ENCODE results near the gene DDRGK1.

DDRGK1 gene

DNA sequence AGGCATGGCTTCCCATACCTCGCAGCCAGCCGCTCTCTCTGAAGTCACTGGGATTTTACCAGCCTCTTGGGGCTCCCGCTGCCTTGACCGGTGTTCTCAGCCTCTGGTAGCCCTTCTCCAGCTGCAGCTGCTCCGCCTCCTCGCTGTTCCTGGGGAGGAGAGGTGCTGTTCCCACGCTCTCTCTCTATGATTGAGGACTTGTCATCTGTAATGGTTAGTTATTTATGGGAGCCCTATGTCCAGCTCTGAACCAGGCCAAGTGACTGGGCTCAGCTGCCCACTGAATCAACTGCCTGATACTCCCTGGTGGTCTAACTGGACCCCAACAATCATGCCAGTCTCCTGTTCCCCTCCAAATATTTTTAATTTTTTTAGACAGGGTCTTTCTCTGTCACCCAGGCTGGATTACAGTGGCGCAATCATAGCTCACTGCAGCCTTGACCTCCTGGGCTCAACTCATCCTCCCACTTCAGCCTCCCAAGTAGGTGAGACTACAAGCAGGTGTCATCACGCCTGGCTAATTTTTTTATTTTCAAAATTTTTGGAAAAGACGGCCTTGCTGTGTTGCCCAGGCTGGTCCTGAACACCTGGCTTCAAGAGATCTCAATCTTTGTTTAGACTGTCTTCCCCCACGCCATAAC, 39.4 kb upstream of the DDRGK1 start:
- no peaks in the 10 kb centered on the region for H3K36me3 ChIP-seq (ENCODE audit: control insufficient read depth in 2 of 2, insufficient read depth in 2 of 2, low read length in 2 of 2)
- H3K9ac ChIP-seq (ENCODE audit: low read depth in 1 of 2, low read length in 2 of 2), result no peak overlapping the region
- H3K27me3 ChIP-seq (ENCODE audit: control insufficient read depth in 2 of 2, insufficient read depth in 2 of 2, low read length in 2 of 2), result peaks cover 23 to 31% of the 10 kb centered on the region in 2 donors
- H3K4me1 ChIP-seq (ENCODE audit: control insufficient read depth in 2 of 2, insufficient read depth in 2 of 2, low read length in 2 of 2), result peaks cover 9 to 10% of the 10 kb centered on the region in 2 donors
- no peaks in the 10 kb centered on the region for H3K9me3 ChIP-seq (ENCODE audit: control insufficient read depth in 2 of 2, low read length in 2 of 2)
- no peak overlapping the region for H3K27ac ChIP-seq (ENCODE audit: low read depth in 2 of 2, low read length in 2 of 2)
- H3K4me3 ChIP-seq (ENCODE audit: low read length in 2 of 2), result no peak overlapping the region

GRCh38 chr20:3242172-3242692, 37.8 kb upstream of the DDRGK1 start:
- no peak overlapping the region for H3K4me3 ChIP-seq (ENCODE audit: low read length in 2 of 2)
- H3K27me3 ChIP-seq (ENCODE audit: control insufficient read depth in 2 of 2, insufficient read depth in 2 of 2, low read length in 2 of 2), result peaks cover 26 to 35% of the 10 kb centered on the region in 2 donors
- no peak overlapping the region for H3K9ac ChIP-seq (ENCODE audit: low read depth in 1 of 2, low read length in 2 of 2)
- no peaks in the 10 kb centered on the region for H3K9me3 ChIP-seq (ENCODE audit: control insufficient read depth in 2 of 2, low read length in 2 of 2)
- H3K36me3 ChIP-seq (ENCODE audit: control insufficient read depth in 2 of 2, insufficient read depth in 2 of 2, low read length in 2 of 2), result no peaks in the 10 kb centered on the region
- H3K27ac ChIP-seq (ENCODE audit: low read depth in 2 of 2, low read length in 2 of 2), result no peak overlapping the region
- H3K4me1 ChIP-seq (ENCODE audit: control insufficient read depth in 2 of 2, insufficient read depth in 2 of 2, low read length in 2 of 2), result peaks cover 10 to 11% of the 10 kb centered on the region in 2 donors

DNA sequence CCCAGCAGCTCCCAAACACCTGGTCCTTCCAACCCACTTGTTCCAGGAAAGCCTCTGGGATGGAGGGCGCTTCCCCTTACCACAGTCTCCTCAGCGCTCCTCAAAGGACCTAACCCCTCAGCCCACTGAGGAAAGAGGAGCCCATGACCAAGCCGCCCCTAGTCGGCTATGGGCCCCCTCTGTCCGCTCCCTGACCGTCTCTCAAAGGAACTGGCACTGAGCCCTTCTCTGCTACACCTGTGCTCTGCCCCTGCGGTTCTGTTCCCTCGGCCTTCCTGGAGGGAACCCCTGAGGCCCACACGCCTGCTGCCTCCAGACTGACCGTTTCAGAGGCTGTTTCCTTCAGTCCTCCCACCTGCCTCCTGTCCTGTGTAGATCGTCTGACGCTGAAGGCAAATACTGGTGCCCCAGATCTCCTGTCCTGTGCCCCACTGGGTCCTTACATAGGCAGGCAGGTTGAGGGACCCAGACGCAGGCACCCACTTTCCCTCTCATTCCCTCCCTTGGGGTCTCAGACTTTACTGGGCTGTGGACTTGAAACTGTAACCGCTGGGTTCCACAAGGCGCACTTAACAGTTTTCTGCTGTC, 36.4 kb upstream of the DDRGK1 start:
- no peak overlapping the region for H3K27ac ChIP-seq (ENCODE audit: low read depth in 2 of 2, low read length in 2 of 2)
- H3K9me3 ChIP-seq (ENCODE audit: control insufficient read depth in 2 of 2, low read length in 2 of 2), result no peaks in the 10 kb centered on the region
- peaks cover 10 to 11% of the 10 kb centered on the region in 2 donors for H3K4me1 ChIP-seq (ENCODE audit: control insufficient read depth in 2 of 2, insufficient read depth in 2 of 2, low read length in 2 of 2)
- peaks cover 36 to 46% of the 10 kb centered on the region in 2 donors for H3K27me3 ChIP-seq (ENCODE audit: control insufficient read depth in 2 of 2, insufficient read depth in 2 of 2, low read length in 2 of 2)
- no peaks in the 10 kb centered on the region for H3K36me3 ChIP-seq (ENCODE audit: control insufficient read depth in 2 of 2, insufficient read depth in 2 of 2, low read length in 2 of 2)
- H3K4me3 ChIP-seq (ENCODE audit: low read length in 2 of 2), result no peak overlapping the region
- H3K9ac ChIP-seq (ENCODE audit: low read depth in 1 of 2, low read length in 2 of 2), result no peak overlapping the region

GRCh38 chr20:3239867-3240775, 35.6 kb upstream of the DDRGK1 start:
- Histone ChIP-seq H3K4me3 (ENCODE audit: low read length in 2 of 2) (peak overlapping the region; percentile 67 to 69), H3K27ac (ENCODE audit: low read depth in 2 of 2, low read length in 2 of 2) (no peak overlapping the region), H3K27me3 (ENCODE audit: control insufficient read depth in 2 of 2, insufficient read depth in 2 of 2, low read length in 2 of 2) (peaks cover 38 to 51% of the 10 kb centered on the region in 2 donors), H3K4me1 (ENCODE audit: control insufficient read depth in 2 of 2, insufficient read depth in 2 of 2, low read length in 2 of 2) (peaks cover 10 to 11% of the 10 kb centered on the region in 2 donors), H3K9me3 (ENCODE audit: control insufficient read depth in 2 of 2, low read length in 2 of 2) (no peaks in the 10 kb centered on the region), H3K36me3 (ENCODE audit: control insufficient read depth in 2 of 2, insufficient read depth in 2 of 2, low read length in 2 of 2) (no peaks in the 10 kb centered on the region), H3K9ac (ENCODE audit: low read depth in 1 of 2, low read length in 2 of 2) (peak overlapping the region in 1 of 2 donors; percentile 33)

GRCh38 chr20:3239026-3239866, 34.8 kb upstream of the DDRGK1 start, which contains the start of gene SLC4A11:
Gene SLC4A11, minus strand, starts transcription at chr20:3239190. Its CDS starts 53 bp downstream, at chr20:3239137.
- Histone ChIP-seq H3K27ac (ENCODE audit: low read depth in 2 of 2, low read length in 2 of 2) (no peak within 1 kb of the TSS), H3K9me3 (ENCODE audit: control insufficient read depth in 2 of 2, low read length in 2 of 2) (no peaks in the 10 kb centered on the region), H3K4me3 (ENCODE audit: low read length in 2 of 2) (peak within 1 kb of the TSS; percentile 67 to 69), H3K27me3 (ENCODE audit: control insufficient read depth in 2 of 2, insufficient read depth in 2 of 2, low read length in 2 of 2) (peaks cover 38 to 51% of the 10 kb centered on the region in 2 donors), H3K4me1 (ENCODE audit: control insufficient read depth in 2 of 2, insufficient read depth in 2 of 2, low read length in 2 of 2) (peaks cover 10 to 11% of the 10 kb centered on the region in 2 donors), H3K9ac (ENCODE audit: low read depth in 1 of 2, low read length in 2 of 2) (peak within 1 kb of the TSS in 1 of 2 donors; percentile 33), H3K36me3 (ENCODE audit: control insufficient read depth in 2 of 2, insufficient read depth in 2 of 2, low read length in 2 of 2) (no peaks in the 10 kb centered on the region)

GRCh38 chr20:3238616-3239025, 34.1 kb upstream of the DDRGK1 start:
- H3K9me3 ChIP-seq (ENCODE audit: control insufficient read depth in 2 of 2, low read length in 2 of 2), result no peaks in the 10 kb centered on the region
- H3K4me1 ChIP-seq (ENCODE audit: control insufficient read depth in 2 of 2, insufficient read depth in 2 of 2, low read length in 2 of 2), result peaks cover 10 to 11% of the 10 kb centered on the region in 2 donors
- peaks cover 38 to 51% of the 10 kb centered on the region in 2 donors for H3K27me3 ChIP-seq (ENCODE audit: control insufficient read depth in 2 of 2, insufficient read depth in 2 of 2, low read length in 2 of 2)
- H3K9ac ChIP-seq (ENCODE audit: low read depth in 1 of 2, low read length in 2 of 2), result peak overlapping the region in 1 of 2 donors; percentile 33
- no peaks in the 10 kb centered on the region for H3K36me3 ChIP-seq (ENCODE audit: control insufficient read depth in 2 of 2, insufficient read depth in 2 of 2, low read length in 2 of 2)
- peak overlapping the region; percentile 59 to 69 for H3K4me3 ChIP-seq (ENCODE audit: low read length in 2 of 2)
- no peak overlapping the region for H3K27ac ChIP-seq (ENCODE audit: low read depth in 2 of 2, low read length in 2 of 2)

DNA sequence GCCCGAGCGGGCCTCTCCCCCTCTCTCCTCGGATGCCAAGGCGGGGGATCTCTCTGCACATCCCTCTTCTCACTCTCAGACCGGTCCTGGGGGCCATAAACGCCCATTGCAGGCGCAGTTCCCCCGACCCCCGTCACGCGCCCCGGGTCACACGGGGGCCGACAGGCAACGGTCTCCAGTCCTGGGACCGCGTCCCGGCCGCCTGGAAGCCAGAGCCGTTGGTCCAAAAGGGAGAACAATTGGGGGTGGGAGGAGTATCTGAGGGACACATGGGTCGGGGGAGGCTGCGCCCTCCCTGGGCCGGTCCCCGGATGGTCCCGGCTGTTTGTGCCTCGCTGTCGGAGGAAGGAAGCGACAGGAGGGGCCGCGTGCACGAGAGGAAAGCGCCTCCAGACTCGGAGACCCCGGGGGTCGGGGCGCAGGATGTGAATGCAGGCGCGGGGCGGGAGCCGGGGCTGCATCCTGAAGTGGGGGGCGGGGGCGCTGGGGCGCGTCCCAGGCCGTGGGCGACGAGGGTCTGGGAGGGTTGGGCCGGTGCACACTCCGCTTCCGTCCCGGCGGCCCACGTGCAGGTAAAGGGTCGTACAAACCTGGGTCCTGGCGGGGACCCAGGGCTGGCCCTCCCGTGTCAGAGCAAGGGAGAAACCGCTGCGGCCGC, 33.6 kb upstream of the DDRGK1 start:
- Histone ChIP-seq H3K9me3 (ENCODE audit: control insufficient read depth in 2 of 2, low read length in 2 of 2) (no peaks in the 10 kb centered on the region), H3K4me1 (ENCODE audit: control insufficient read depth in 2 of 2, insufficient read depth in 2 of 2, low read length in 2 of 2) (peaks cover 10 to 11% of the 10 kb centered on the region in 2 donors), H3K27me3 (ENCODE audit: control insufficient read depth in 2 of 2, insufficient read depth in 2 of 2, low read length in 2 of 2) (peaks cover 38 to 51% of the 10 kb centered on the region in 2 donors), H3K36me3 (ENCODE audit: control insufficient read depth in 2 of 2, insufficient read depth in 2 of 2, low read length in 2 of 2) (no peaks in the 10 kb centered on the region), H3K9ac (ENCODE audit: low read depth in 1 of 2, low read length in 2 of 2) (peak overlapping the region in 1 of 2 donors; percentile 33), H3K27ac (ENCODE audit: low read depth in 2 of 2, low read length in 2 of 2) (no peak overlapping the region), H3K4me3 (ENCODE audit: low read length in 2 of 2) (peak overlapping the region; percentile 59 to 69)

DNA sequence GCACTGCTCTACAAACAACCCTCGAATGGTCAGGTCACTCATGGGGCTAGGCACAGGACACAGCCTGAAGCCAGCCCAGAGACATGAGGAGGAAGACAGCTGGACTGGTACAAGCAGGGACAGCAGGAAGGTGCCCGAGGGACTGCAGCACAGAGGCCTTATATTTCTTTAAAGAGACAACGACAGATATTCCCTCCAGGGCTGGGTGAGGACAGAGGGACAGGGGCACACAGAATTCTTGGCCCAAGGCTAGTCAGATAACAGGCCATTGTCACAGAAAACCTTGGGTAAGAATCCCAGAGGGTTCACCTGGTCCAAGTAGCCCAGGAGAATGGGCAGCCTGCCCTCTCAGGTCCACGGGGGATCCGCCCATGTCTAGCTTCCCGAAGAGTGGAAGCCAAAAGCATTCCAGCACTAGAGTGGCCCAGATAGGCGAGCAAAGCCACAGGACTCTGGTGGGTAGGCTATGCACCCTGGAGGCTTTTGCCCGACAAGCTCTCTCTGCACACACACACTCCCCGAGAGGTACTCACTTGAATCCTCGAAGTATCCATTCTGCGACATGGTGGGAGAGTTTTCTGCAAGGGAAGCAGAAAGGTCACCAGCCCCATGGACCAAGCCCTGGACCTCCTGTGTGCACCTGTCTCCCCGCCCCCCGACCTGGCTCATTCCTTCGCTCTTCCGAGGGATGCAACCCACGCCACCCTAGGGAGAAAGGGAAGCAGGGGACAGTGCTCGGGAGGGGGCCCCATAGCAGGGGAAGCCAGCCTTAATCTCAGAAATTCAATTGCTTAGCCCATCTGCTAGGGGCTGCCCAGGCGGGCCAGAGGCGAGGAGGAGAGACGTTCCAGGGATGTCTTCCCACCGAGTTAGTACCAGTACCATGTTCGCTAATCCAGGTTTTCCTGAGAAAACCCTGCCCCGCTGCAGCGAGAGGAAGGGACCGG, 32.8 kb upstream of the DDRGK1 start:
- no peaks in the 10 kb centered on the region for H3K9me3 ChIP-seq (ENCODE audit: control insufficient read depth in 2 of 2, low read length in 2 of 2)
- peaks cover 10 to 11% of the 10 kb centered on the region in 2 donors for H3K4me1 ChIP-seq (ENCODE audit: control insufficient read depth in 2 of 2, insufficient read depth in 2 of 2, low read length in 2 of 2)
- peaks cover 38 to 51% of the 10 kb centered on the region in 2 donors for H3K27me3 ChIP-seq (ENCODE audit: control insufficient read depth in 2 of 2, insufficient read depth in 2 of 2, low read length in 2 of 2)
- H3K27ac ChIP-seq (ENCODE audit: low read depth in 2 of 2, low read length in 2 of 2), result no peak overlapping the region
- no peaks in the 10 kb centered on the region for H3K36me3 ChIP-seq (ENCODE audit: control insufficient read depth in 2 of 2, insufficient read depth in 2 of 2, low read length in 2 of 2)
- H3K4me3 ChIP-seq (ENCODE audit: low read length in 2 of 2), result no peak overlapping the region
- no peak overlapping the region for H3K9ac ChIP-seq (ENCODE audit: low read depth in 1 of 2, low read length in 2 of 2)

Data from mucosa of rectum (tissue), 2 donors.